IMR-90 (cell line): ENCODE data around the gene SORCS1. TPM values are rescaled to one million over a fixed set of nuclear protein-coding genes. Genes with fewer than 3 reads are reported as not detected.

ENCODE experiments used
- ATAC-seq: fragments of 200-7000 bp; cut with Tn5 transposase; 2 replicates; pipeline ENCODE4 v1.9.1; 2020; ENCODE audit warnings: low read depth, mild to moderate bottlenecking, moderate library complexity
- BruUV-seq: library from RNA; stranded (reverse); fragments of 400-500 nt; replicated peaks from 2 replicates; lab custom pipeline; 2021; lab: Mats Ljungman, UMichigan
- CTCF ChIA-PET: fragments of 300-600 bp; formaldehyde crosslinking; extraction: SDS; loops from one replicate; lab custom pipeline; 2021; ENCODE audit warnings: antibody characterized with exemption; lab: Yijun Ruan, JAX
- POLR2A ChIA-PET: fragments of 300-600 bp; sonication (Branson Sonifier 250); formaldehyde crosslinking; loops from one replicate; lab custom pipeline; 2022; ENCODE audit warnings: antibody characterized with exemption; ENCODE audit not compliant: unreplicated experiment; lab: Charles Lee
- DNase-seq: peaks from one replicate; pipeline ENCODE4 v3.0.0; 2013
- H2AFZ ChIP-seq: replicated peaks from 2 replicates; pipeline ENCODE3; 2013; ENCODE audit warnings: low read length, mild to moderate bottlenecking; ENCODE audit not compliant: poor library complexity
- H2AK5ac ChIP-seq: 2 replicates; pipeline ENCODE4 v1.6.1; 2013; ENCODE audit warnings: low read depth, low read length, inconsistent platforms
- H2AK9ac ChIP-seq: replicated peaks from 2 replicates; pipeline ENCODE3; 2013; ENCODE audit warnings: mild to moderate bottlenecking, low read depth, low read length, moderate library complexity; ENCODE audit not compliant: poor library complexity
- H2BK120ac ChIP-seq: 2 replicates; pipeline ENCODE4 v1.6.1; 2013; ENCODE audit warnings: low read depth, low read length, inconsistent platforms
- H2BK15ac ChIP-seq: 3 replicates; pipeline ENCODE4 v1.6.1; 2013; ENCODE audit warnings: low read depth, low read length, inconsistent platforms
- H2BK20ac ChIP-seq: 2 replicates; pipeline ENCODE4 v1.6.1; 2013; ENCODE audit warnings: low read depth, mild to moderate bottlenecking, inconsistent platforms, low read length, moderate library complexity
- H2BK5ac ChIP-seq: 2 replicates; pipeline ENCODE4 v1.6.1; 2013; ENCODE audit warnings: mild to moderate bottlenecking, low read depth, low read length, inconsistent platforms; ENCODE audit not compliant: poor library complexity, severe bottlenecking
- H3K14ac ChIP-seq: replicated peaks from 2 replicates; pipeline ENCODE4 v1.6.1; 2013; ENCODE audit warnings: low read depth, low read length, inconsistent platforms
- H3K18ac ChIP-seq: 2 replicates; pipeline ENCODE4 v1.6.1; 2013; ENCODE audit warnings: low read depth, low read length, control low read depth
- H3K23ac ChIP-seq: 2 replicates; pipeline ENCODE4 v1.6.1; 2013; ENCODE audit warnings: low read depth, low read length, inconsistent platforms
- H3K27ac ChIP-seq: 2 replicates; pipeline ENCODE4 v1.5.1; 2013; ENCODE audit warnings: mild to moderate bottlenecking, control low read depth, low read length; ENCODE audit not compliant: insufficient read depth
- H3K27me3 ChIP-seq: 2 replicates; pipeline ENCODE4 v1.6.1; 2013; ENCODE audit warnings: low read length; ENCODE audit not compliant: control insufficient read depth, insufficient read depth
- H3K36me3 ChIP-seq: 2 replicates; pipeline ENCODE4 v1.6.1; 2013; ENCODE audit warnings: low read length, mixed read lengths; ENCODE audit not compliant: control insufficient read depth, insufficient read depth
- H3K4ac ChIP-seq: 2 replicates; pipeline ENCODE4 v1.6.1; 2013; ENCODE audit warnings: low read depth, low read length, inconsistent platforms
- H3K4me1 ChIP-seq: 2 replicates; pipeline ENCODE4 v1.6.1; 2013; ENCODE audit warnings: low read length, mixed read lengths; ENCODE audit not compliant: control insufficient read depth, insufficient read depth
- H3K4me2 ChIP-seq: 2 replicates; pipeline ENCODE4 v1.6.1; 2013; ENCODE audit warnings: low read depth, mild to moderate bottlenecking, control low read depth, low read length, moderate library complexity
- H3K4me3 ChIP-seq: 2 replicates; pipeline ENCODE4 v1.5.1; 2013; ENCODE audit warnings: low read depth, mild to moderate bottlenecking, control low read depth, low read length, moderate library complexity; ENCODE audit not compliant: insufficient read depth
- H3K56ac ChIP-seq: 2 replicates; pipeline ENCODE4 v1.6.1; 2013; ENCODE audit warnings: low read length, inconsistent platforms; ENCODE audit not compliant: insufficient read depth; ENCODE audit errors: extremely low read depth
- H3K79me1 ChIP-seq, 2 experiments: 2 replicates each; pipeline ENCODE4 v1.6.1; 2013; ENCODE audit warnings: low read length in 2 of 2, inconsistent platforms in 1 of 2, low read depth in 1 of 2
- H3K9ac ChIP-seq: 2 replicates; pipeline ENCODE4 v1.6.1; 2013; ENCODE audit warnings: low read depth, low read length, control low read depth
- H3K9me1 ChIP-seq: 2 replicates; pipeline ENCODE4 v1.6.1; 2013; ENCODE audit warnings: low read length, inconsistent platforms; ENCODE audit not compliant: insufficient read depth
- H3K9me3 ChIP-seq: 2 replicates; pipeline ENCODE4 v1.6.1; 2013; ENCODE audit warnings: low read length; ENCODE audit not compliant: control insufficient read depth, insufficient read depth
- H4K20me1 ChIP-seq: 2 replicates; pipeline ENCODE4 v1.6.1; 2013; ENCODE audit warnings: low read length, inconsistent platforms; ENCODE audit not compliant: insufficient read depth
- H4K5ac ChIP-seq: 2 replicates; pipeline ENCODE4 v1.6.1; 2013; ENCODE audit warnings: mild to moderate bottlenecking, low read depth, low read length, control low read depth
- H4K8ac ChIP-seq, 2 experiments: 2 replicates each; pipeline ENCODE4 v1.6.1; 2013; ENCODE audit warnings: low read depth in 2 of 2, low read length in 2 of 2, control low read depth in 1 of 2, inconsistent platforms in 1 of 2
- H4K91ac ChIP-seq: 2 replicates; pipeline ENCODE4 v1.6.1; 2013; ENCODE audit warnings: low read depth, low read length, inconsistent platforms; ENCODE audit not compliant: insufficient read depth
- BHLHE40 ChIP-seq: fragments of 150-350 bp; IDR thresholded peaks from 2 replicates; pipeline ENCODE4 v1.6.1; 2016; ENCODE audit warnings: mild to moderate bottlenecking, low read depth, low read length
- CEBPB ChIP-seq: IDR thresholded peaks from 2 replicates; pipeline ENCODE4 v1.6.1; 2012; ENCODE audit warnings: low read depth, low read length, improper control_type of control experiment
- CHD1 ChIP-seq: IDR thresholded peaks from 2 replicates; pipeline ENCODE4 v1.6.1; 2012; ENCODE audit warnings: low read depth, low read length, improper control_type of control experiment
- CTCF ChIP-seq: conservative IDR thresholded peaks from 2 replicates; pipeline ENCODE4 v1.5.1; 2012; ENCODE audit warnings: mild to moderate bottlenecking, low read depth, low read length, improper control_type of control experiment
- ELK1 ChIP-seq: fragments of 150-350 bp; IDR thresholded peaks from 2 replicates; pipeline ENCODE4 v1.6.1; 2016; ENCODE audit warnings: low read depth, mild to moderate bottlenecking, low read length, moderate library complexity, borderline replicate concordance
- FOS ChIP-seq: fragments of 150-350 bp; IDR thresholded peaks from 2 replicates; pipeline ENCODE4 v1.6.1; 2016; ENCODE audit warnings: low read depth, low read length
- MAFK ChIP-seq: IDR thresholded peaks from 2 replicates; pipeline ENCODE4 v1.6.1; 2012; ENCODE audit warnings: low read depth, low read length, improper control_type of control experiment
- MAZ ChIP-seq: IDR thresholded peaks from 2 replicates; pipeline ENCODE4 v1.6.1; 2012; ENCODE audit warnings: low read depth, mild to moderate bottlenecking, low read length, improper control_type of control experiment, moderate library complexity, borderline replicate concordance
- MXI1 ChIP-seq: IDR thresholded peaks from 2 replicates; pipeline ENCODE4 v1.6.1; 2012; ENCODE audit warnings: low read depth, mild to moderate bottlenecking, low read length, moderate library complexity, borderline replicate concordance
- NFE2L2 ChIP-seq: fragments of 150-350 bp; IDR thresholded peaks from 2 replicates; pipeline ENCODE4 v1.6.1; 2016; ENCODE audit warnings: low read depth, mild to moderate bottlenecking, low read length
- POLR2A ChIP-seq: IDR thresholded peaks from 2 replicates; pipeline ENCODE4 v1.6.1; 2012; ENCODE audit warnings: mild to moderate bottlenecking, low read depth, low read length
- RAD21 ChIP-seq: IDR thresholded peaks from 2 replicates; pipeline ENCODE4 v1.6.1; 2012; ENCODE audit warnings: low read length, improper control_type of control experiment
- RCOR1 ChIP-seq: IDR thresholded peaks from 2 replicates; pipeline ENCODE4 v1.6.1; 2012; ENCODE audit warnings: mild to moderate bottlenecking, low read length, improper control_type of control experiment; ENCODE audit not compliant: insufficient replicate concordance
- SMC3 ChIP-seq: fragments of 150-350 bp; IDR thresholded peaks from 2 replicates; pipeline ENCODE4 v1.6.1; 2016; ENCODE audit warnings: low read depth, mild to moderate bottlenecking, antibody characterized with exemption, low read length, moderate library complexity
- USF2 ChIP-seq: fragments of 150-350 bp; IDR thresholded peaks from 2 replicates; pipeline ENCODE4 v1.6.1; 2017; ENCODE audit warnings: mild to moderate bottlenecking, antibody characterized with exemption, low read length, low read depth
- WGBS, 2 experiments: methylation state at CpG; one replicate each; pipeline versions ENCODE4 v1.1.5 to v1.1.7; 2013; ENCODE audit warnings: missing lambda C conversion rate in 2 of 2; ENCODE audit not compliant: insufficient read length in 1 of 2; ENCODE audit errors: extremely low coverage in 2 of 2; 5-methylcytosine and 5-hydroxymethylcytosine counted together
- dilution Hi-C: fragments of 300-500 bp; cut with HindIII; formaldehyde crosslinking; loops from one replicate; pipeline ENCODE4 v1.14.3; 2018; ENCODE audit warnings: low sequenced_read_pairs; ENCODE audit not compliant: unreplicated experiment
- in situ Hi-C: fragments of 300-500 bp; cut with MboI; formaldehyde crosslinking; loops from 3 replicates; pipeline ENCODE4 v1.14.3; 2019; ENCODE audit warnings: low sequenced_read_pairs, inconsistent platforms, mixed read lengths
- intact Hi-C: fragments of 100-400 bp; cut with micrococcal nuclease; formaldehyde crosslinking; loops from 2 replicates; pipeline ENCODE4 v1.10.0; 2022
- polyA plus RNA-seq, 3 experiments: library from polyadenylated mRNA; depleted of rRNA; stranded (reverse); fragments of >200 nt; gene quantifications; 2 replicates each; pipeline ENCODE4 v1.2.3, GENCODE V29; 2012; ENCODE audit warnings: low replicate concordance in 1 of 3
- total RNA-seq: library from RNA; depleted of rRNA; stranded (reverse); fragments of >200 nt; gene quantifications from 2 replicates; pipeline ENCODE4 v1.2.3, GENCODE V29; 2012

The SORCS1 gene
- total and polyA plus RNA-seq, 2 of the 4 experiments (the other 2 are of a cell fraction), result under 0.01 TPM; not detected in 1

- Histone ChIP-seq H3K4me1 (no peaks in the 10 kb centered on the region), H2BK15ac (no peak overlapping the region), H3K27me3 (no peaks in the 10 kb centered on the region), H3K4ac (no peak overlapping the region), H2BK120ac (no peak overlapping the region), H2AFZ (no peak overlapping the region), H2AK5ac (no peak overlapping the region), H3K4me3 (no peak overlapping the region), H3K4me2 (no peak overlapping the region), H3K14ac (no peak overlapping the region), H4K8ac (no peak overlapping the region), H3K9me1 (no peaks in the 10 kb centered on the region), H2BK20ac (no peak overlapping the region), H4K20me1 (no peaks in the 10 kb centered on the region), H3K27ac (no peak overlapping the region), H3K23ac (no peak overlapping the region), H3K9ac (no peak overlapping the region), H2BK5ac (no peak overlapping the region), H4K91ac (no peak overlapping the region), H3K9me3 (peaks cover 17% of the 10 kb centered on the region), H3K36me3 (no peaks in the 10 kb centered on the region), H2AK9ac (no peak overlapping the region), H3K56ac (no peak overlapping the region), H3K79me1 (no peaks in the 10 kb centered on the region), H4K5ac (no peak overlapping the region), H3K18ac (no peak overlapping the region)
- ATAC-seq (no peak), DNase-seq (no peak)
- in situ Hi-C loops, result no loop called here
- TF ChIP-seq FOS (no peak), RAD21 (no peak), MXI1 (no peak), POLR2A (no peak), MAFK (no peak), CEBPB (no peak), ELK1 (no peak), NFE2L2 (no peak), RCOR1 (no peak), MAZ (no peak), BHLHE40 (no peak), CHD1 (no peak), SMC3 (no peak), USF2 (no peak), CTCF (no peak)
- no CpG with 5 or more reads among the region's 1 CpG for WGBS, 2 experiments
- intact Hi-C loops, result no loop called here
- no TSS peak for BruUV-seq
- ChIA-PET POLR2A (no interaction called here), CTCF (no interaction called here)
- dilution Hi-C loops, result no loop called here
These were observed 190.8 kb downstream of the SORCS1 start for GRCh38 chr10:106973716-106974115.
